HS-5 (cell line): Measurements from ENCODE around the gene SAP25.
"Not testable (repeated sequence)": the region's sequence is repeated elsewhere in the genome, so short reads cannot be mapped to it uniquely, and the experiment has no call there.

ENCODE experiments used
- DNase-seq: peaks from one replicate; pipeline ENCODE4 v3.0.0-alpha.2; 2012; ENCODE audit warnings: low read depth

Gene SAP25

DNA sequence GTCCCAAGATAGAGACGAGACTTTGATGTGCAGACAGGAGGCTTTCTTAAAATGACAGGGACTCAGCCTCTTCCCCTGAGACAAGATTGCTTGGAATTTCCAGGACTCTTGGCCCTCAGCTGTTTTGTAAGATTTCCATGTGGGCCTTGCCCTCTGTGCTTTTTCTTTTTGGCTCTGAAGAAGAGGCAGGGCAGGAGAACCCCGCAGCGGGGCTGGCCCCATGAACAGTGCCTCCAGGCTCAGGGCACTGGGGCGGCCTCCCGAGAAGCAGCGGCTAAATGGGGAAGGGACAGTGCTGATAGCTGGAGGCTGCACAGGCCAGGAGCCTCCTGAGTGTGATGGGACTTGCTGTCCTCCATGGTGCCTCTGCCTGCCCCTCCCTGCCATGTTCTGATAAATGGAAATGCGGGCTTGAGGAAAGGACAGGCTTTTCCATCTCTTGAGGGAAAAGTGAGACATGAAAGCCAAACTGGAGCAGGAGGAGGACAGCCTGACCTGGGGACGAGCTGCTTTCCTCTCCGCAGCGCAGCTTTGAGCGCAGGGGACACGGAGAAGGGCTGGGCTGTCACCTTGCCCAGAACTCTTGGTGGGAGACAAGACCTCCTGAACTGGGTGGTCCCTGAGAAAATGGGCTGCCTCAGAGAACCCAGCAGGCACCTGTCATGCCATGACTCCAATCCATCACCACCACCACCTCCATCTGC, 12.1 kb downstream of the SAP25 start:
- no peak for DNase-seq

DNA sequence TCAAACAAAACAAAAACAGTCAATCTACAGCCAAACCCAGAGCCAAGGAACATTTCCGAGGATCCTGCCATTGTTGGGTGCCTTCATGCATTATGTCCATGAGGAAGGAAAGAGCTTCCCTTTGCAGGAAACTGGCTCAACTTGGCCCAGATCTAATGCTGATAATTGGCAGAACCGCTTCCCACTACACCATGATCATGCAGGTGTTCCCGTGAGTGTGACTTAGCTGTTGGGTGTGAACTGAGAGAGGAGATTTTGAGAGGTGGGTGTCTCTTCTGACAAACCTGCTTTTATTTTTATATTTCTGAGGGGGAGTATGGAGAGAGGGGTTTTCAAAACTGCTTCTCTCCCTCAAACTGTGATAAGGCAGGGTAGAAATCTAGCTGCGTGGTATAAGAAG, 14.6 kb downstream of the SAP25 start:
- DNase-seq: no peak

DNA sequence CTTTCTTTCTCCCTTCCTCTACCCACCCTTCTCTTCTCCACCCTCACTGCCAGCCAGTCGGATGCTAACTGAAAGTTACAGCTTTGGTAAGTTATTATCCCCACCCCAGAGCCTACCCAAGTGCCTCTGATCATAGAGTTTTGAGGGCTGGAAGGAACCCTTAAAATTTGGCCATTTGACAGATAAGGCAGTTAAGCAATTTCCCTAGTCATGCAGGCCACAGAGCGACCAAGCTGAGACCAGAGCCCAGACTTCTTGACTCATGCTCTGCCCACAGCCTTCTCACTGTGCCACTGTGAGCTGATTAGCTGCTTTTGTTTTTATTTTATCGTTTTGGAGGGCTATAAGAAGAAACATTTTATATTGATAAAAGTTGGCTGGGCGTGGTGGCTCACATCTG, 17.2 kb downstream of the SAP25 start:
- no peak for DNase-seq

DNA sequence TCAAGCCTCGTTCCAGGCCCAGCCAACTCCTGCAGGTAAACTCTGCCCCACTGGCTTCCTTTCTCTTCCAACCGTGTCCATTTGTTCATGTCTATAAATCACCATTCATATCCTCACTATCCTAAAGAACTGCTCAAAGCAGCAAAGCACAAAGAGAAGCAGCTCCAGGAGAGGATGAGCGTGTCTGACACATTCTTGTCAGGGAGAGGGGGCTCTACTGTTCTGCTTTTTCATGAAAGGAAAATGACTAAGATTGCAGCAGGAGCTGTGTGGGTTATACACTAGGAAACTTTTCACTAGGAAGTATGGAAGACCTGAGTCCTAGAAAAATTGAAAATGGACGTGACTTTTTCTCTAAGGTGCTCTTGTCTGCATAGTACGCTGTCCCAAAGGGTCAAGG, 18.0 kb downstream of the SAP25 start:
- DNase-seq: no peak

DNA sequence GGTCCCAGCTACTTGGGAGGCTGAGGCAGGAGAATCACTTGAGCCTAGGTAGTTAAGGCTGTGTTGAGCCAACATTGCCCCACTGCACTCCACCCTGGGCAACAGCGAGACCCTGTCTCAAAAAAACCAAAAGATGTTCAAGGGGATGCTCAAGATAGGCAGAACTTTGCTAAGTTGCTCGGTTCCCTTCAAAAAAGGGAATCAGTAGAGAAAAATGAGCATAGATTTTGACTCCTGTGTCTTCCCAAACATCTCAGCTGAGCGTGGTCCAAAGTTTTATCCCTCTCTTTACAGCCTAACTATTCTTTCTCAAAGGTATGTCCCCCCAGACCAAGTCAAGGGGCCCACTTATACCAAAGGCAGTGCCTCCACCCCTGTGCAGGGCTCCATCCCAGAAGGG, 20.7 kb downstream of the SAP25 start:
- DNase-seq: no peak

DNA sequence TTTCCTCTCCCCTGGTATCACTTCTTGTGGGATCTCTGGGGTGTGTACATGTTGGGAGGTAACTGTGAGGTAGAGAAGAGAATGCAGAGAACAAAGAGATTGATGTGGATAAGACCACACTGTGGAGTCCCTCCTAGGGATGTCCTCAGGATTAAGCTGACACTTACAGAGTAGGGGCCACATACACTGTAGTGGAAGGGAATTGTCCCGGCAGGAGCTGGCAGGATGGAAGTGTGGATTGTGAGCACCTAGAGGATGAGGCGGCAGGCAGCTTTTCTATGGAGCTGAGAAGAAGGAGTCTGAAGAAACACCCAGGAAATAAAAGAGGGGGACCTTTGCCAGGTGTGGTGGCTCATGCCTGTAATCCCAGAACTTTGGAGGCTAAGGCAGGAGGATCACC, 21.2 kb downstream of the SAP25 start:
- DNase-seq: no peak

DNA sequence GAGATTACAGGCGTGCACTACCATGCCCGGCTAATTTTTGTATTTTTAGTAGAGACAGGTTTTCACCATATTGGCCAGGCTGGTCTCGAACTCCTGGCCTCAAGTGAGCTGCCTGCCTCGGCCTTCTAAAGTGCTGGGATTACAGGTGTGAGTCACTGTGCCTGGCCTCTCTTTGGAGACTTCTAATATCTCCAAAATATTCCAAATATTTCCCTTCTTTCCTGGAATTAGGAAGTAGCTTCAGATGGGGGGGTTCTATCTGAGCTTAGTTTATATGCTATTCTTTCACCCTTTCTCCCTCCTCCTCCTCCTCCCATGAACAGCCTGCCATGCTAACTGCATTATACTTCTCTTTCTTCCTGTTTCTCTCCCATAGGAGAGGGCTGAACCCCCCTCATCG, 25.3 kb downstream of the SAP25 start:
- DNase-seq: not testable (repeated sequence)

DNA sequence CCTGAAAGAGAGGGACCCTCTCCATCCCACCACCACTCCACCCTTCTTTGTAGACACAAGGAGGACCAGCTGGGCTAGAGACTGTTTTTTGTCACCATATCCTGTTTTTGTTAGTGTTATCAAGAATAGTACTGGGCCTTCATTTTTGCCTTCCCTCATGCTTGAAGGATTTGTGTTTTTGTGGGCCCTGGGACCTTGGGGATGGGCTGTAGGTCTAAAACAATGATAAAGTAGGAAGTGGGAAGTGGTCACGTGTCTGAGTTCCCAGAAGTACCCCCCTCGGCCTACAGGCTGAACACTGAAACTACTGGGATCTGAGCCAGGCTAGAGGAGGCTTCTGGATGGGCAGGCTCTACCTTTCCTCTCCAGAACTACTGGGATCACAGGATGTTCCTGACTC, 25.8 kb downstream of the SAP25 start:
- no peak for DNase-seq

DNA sequence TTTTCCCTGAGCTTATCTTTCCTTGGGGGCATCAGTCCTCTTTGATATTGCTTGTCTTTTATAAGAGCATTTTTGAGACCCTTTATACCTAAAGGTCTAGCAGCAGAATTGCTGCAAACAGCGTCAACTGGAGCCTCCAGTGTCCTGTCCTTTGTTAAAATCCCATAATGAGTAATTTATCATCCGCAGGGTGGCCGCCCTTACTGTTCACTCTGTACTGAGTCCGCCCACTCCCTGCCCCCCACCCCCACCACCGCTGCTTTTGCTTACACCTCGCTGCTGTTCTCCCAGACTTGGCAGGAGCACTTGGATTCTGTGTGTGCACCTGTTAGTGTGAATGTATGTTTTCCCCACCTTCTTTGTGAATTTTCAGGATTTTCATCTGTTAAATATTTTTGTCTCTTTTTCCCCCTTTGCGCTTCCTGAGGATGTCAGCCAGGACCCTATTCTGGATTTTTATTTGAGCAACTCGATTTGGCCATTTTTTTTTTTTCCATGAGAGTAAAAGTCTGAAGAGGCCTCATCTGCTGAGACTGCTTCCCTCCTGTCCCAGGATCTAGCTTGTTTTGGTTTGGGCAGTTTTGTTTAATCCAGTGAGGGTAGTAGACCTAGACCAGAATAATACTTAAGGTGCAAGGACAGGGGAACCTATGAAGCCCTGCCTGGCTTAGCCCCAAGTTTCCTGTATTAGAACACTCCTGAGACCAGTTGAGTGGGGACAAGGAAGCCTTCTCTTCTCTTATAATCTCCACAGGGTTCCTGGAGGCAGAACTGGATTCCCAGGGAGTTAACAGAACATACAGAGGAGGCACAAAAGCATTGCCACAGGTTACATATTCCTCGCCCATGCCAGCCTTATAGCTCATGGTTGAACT, 26.5 kb downstream of the SAP25 start:
- no peak for DNase-seq

DNA sequence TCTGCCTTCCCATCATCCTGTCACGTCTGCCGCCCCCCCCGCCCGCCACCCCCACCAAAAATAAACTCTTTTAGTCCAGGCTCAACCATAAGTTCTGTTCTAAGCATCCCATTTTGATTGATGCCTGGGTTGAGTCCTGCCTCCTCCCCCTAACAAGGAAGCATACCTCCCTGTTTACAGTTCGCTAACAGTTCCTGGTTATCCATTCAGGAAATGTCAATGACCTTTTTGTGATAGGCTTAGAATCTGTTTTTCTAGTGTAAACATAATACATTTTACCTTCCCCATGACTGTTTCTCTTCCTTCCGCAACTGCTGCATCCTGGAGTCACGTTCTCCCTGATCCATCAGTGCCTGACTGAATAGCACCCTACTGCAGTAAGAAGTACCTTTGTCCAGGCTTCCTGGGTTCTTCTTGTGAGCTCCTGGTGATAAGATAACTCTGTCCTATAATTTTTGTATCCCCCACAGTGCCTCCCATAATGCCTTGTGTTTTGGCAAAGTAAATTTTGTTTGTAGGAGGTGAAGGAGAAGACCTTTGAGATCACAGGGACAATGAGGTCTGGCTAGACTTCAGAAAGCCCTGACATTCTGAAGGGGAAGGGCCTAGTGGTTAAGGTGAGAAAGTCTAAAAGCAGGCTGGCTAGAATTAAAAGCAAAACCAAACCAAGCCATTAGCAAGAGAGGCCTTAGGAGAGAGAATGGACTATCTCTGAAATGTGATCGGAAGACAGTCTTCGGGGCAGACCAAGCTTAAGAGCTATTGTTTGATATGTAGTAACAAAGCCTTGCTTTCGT, 27.4 kb downstream of the SAP25 start:
- no peak for DNase-seq

DNA sequence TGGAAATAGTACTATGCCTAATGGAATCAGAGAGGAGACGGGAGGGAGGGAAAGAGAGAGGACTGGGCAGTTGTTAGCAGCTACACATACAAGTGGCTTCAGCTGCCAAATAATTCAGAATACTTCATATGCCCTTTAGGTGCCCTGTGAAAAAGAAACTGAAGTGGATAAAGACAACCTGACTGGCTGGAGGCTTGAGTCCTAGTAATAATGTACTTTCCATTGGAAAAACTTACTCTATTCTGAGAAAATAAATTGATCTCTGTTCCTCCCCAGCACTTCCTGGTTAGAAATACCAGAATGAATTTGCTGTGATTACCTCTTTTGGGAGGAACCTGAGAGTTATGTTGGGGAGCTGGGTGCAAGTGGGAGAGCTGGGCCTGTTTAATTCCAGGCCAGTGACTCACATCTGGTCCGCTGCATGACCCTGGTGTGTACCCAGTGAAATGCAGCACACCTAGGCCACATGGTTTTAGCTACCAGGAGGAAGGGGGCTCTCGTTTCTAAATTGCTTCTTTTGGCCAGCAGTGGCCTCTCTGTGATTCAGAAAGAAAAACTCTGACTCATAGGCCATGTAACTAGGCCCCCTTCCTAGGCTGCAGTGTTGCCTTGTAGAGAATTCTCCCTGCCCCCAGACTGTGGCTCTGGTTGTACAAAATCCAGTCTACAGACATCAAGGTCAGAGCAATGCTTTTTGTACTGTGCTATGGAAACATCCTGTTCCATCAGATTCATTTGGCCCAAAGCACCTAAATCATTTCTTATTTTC, 28.2 kb downstream of the SAP25 start:
- peak; percentile 71 for DNase-seq

DNA sequence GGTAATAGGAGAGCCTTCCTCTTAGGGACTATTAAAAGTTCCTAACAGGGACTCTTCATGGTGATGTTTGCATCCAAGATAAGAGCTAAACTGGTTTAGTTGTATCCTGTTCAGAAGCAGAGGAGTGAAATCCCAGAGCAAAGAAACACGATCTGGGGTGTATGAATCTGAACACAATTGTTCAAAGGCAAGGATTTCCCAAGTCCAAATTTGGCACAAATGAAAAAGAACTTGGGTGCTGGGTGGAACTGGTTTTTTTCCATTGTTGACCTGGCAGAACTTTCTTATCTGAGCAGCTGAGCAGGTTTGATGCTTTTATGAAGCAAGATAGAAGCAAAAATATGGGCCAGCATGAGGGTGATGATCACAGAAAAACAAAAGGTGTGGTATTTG, 28.7 kb downstream of the SAP25 start:
- no peak for DNase-seq

DNA sequence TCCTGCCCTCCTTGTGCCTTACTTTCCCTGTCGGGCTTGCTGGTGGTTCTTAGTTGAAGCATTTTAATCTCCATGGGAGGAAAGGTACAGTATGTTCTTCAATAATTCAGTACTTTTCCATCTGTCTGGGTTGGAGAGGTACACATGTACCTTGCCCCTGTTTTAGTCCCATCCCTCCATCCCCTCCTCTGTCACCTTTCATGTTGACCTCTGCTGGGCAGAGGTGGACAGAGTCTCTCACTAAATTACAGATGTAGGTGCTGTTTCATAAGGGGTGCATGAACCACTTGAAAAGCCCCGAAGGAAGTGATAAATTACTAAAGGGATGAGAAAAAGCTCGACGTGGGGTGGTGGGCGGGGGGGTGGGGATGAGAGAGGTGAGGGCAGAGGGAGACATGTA, 29.3 kb downstream of the SAP25 start:
- DNase-seq: no peak

DNA sequence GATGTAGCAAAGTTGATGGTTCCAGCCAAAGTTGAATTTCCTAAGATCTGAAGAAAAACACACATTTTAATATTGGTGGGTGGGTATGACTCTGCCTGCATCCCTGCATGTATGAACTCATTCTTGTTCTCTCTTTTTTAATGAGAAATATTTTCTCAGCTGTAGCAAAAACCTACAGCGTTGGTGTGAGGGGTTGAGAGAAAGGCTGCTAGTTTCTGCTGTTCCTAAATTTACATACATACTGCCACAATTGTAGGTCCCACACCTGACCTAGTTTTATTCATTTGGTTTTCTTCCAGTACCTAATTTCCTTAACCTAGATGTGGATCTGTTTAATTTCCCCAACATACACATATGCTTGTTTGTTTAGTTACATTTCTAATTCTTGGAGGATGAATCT, 30.1 kb downstream of the SAP25 start:
- DNase-seq: no peak

DNA sequence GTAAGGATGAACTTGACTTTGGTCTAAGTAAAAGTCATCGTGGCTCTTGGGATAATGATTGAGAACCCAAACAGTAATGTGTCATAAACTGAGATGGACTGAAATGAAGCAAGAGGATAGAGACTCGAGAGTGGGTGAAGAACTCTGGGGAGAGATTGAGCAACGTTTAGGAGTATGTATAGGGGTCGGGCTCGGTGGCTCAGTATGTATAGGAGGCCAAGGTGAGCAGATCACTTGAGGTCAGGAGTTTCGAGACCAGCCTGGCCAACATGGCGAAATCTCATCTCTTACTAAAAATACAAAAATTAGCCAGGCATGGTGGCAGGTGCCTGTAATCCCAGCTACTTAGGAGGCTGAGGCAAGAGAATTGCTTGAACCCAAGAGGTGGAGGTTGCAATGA, 32.4 kb downstream of the SAP25 start:
- not testable (repeated sequence) for DNase-seq

DNA sequence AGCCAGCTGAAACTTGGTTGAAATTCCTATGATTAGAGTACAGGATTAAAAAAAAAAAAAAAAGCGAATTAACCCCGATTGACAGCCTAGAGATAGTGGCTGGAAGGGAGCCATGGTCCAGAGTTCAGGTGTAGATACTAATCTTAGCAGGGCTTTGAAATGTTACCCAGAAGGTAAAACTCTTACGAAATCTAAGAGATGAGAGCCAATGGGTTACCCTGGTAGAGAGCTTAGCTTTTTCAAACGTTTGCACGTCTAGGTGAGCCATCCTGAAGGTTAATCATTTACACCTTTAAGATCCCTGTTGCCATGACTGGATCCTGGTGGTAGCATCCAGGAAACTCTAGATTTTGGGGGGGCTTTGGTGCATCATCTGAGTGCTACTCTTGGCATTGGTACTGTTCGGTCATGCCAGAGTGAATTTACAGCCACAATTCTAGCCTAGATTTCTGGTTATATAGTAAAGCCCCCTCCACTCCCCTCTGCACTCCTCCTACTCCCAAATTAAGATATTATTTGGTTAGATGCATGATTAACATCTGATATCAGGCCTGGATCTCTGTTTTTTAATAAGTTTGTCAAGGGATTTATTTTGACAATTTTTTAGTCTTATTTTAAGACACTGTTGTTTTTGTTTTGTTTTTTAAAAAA, 33.5 kb downstream of the SAP25 start:
- DNase-seq: no peak

DNA sequence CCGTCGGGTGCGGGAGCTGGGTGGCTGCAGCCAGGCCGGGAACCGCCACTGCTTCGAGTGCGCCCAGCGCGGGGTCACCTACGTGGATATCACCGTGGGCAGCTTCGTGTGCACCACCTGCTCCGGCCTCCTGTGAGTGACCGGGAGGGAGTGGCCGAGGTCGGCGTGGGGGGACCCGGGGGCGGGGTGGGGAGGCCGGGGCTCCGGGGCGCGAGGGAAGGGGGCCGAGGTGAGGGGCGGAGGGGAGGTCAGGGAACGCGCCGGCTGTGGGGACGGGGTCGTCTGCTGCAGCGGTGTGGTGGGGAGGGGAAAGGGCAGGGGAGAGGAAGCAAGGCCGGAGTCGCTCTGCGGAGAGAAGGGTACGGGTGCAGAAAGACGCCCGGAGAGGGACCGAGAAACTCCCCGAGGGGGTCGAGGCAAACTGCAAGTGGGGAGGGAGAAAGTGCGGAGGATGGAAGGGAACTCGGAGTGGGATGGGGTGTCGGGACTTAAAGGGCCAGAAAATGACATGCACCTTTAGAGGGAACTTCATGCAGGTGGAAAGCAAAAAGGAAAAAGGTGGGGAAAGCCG, 34.2 kb downstream of the SAP25 start:
- DNase-seq: no peak

DNA sequence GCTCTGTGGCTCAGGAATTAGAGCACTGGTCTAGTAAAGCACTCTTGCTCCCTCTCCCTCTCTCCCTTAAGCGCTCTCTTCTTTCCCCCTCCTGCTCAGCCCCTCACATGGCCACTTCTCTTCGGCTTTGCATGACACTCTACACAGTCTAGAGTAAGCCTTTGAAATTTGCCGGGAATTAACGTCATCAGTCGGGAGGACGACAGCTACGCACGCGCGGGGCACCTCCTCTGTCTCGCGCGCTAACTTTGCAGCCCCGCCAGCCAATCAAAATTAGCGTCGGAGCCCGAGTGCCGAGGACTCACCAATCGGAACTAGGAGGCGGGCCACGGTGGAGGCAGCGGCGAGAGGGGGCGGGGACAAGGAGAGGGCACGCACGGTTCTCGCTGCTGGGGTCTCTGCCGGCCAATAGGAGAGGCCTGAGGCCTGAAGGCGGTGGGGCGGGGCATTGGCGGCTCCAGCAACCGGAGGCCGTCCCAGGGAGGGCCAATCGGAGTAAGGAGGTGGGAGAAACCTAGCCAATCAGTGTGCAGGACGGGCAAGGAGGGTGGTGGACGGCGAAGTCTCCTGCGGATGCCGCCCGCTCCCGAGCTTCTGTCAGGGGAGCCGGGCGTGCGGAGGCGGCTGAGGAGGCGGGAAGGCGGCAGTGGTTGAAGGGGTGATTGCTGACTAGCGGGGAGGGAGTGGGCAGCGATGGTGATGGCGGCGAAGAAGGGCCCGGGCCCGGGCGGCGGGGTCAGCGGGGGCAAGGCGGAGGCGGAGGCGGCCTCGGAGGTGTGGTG, 34.9 kb downstream of the SAP25 start, which contains the start of gene AGFG2:
Gene AGFG2, plus strand, starts transcription at position 550 of the 782 bp plus-strand sequence. Its CDS starts 144 bp downstream, at position 694.
- peak; percentile 85 for DNase-seq

DNA sequence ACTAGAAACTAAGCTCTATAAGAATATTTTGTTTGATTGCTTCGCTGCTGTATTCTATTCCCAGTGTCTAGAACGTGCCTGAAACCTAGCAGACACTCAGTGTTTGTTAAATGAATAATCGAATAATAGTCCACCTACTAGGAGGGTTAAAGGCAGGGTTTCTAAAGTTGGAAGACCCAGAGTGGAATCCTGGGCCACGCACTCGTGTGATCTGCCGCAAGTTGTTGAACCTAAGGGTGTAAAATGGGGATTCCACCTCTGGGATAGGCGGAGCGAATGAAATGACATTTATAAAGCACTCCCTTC, 35.4 kb downstream of the SAP25 start:
- DNase-seq: no peak

DNA sequence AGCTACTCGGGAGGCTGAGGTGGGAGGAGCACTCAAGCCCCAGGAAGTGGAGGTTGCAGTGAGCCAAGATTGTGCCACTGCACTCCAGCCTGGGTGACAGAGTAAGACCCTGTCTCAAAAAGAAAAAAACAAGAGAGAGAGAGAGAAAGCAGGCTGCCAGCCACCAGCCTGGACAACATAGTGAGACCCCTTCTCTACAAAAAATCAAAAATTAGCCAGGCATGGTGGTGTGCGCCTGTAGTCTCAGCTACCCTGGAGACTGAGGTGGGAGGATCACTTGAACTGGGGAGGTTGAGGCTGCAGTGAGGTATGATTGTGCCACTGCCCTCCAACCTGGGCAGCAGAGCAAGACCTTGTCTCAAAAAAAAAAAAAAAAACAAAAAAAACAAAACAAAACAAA, 37.0 kb downstream of the SAP25 start:
- DNase-seq: not testable (repeated sequence)
